Measurements from ENCODE around the gene INKA2. TPM values are rescaled to one million over a fixed set of nuclear protein-coding genes. Genes with fewer than 3 reads are reported as not detected.

The INKA2 gene
- total RNA-seq, 1 experiment from 2014 or later, result 0.62 TPM

DNA sequence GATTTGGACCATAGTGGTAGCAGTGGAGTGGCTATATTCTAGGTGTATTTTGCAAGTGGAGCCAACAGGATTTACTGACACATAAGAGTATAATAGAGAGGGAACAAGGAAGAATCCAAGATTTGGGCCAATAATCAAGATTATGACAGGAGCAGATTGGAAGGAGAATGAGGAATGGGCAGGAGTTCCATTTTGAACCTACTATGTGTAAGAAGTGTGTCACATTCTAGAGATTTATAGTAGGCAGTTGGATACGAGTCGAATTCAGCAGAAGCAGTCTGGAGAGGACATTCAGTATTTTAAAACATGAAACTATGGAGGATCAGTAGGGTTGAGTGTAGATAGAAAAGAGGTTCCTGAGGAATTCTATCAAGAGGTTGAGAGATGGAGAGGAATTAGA is 21.7 kb downstream of the INKA2 start:
- no peak overlapping the region for H3K4me3 ChIP-seq (ENCODE audit: low read depth, low read length, poor library complexity, severe bottlenecking)
- ChIA-PET CTCF (no interaction called here), POLR2A (ENCODE audit: low non-redundant PET) (no interaction called here)
- H3K36me3 ChIP-seq (ENCODE audit: insufficient read depth, low read length, poor library complexity, severe bottlenecking), result no peaks in the 10 kb centered on the region
- DNase-seq (ENCODE audit: low spot score), result no peak
- no peaks in the 10 kb centered on the region for H3K4me1 ChIP-seq (ENCODE audit: insufficient read depth, low read length, poor library complexity, severe bottlenecking)
- H3K27ac ChIP-seq (ENCODE audit: low read depth, low read length, poor library complexity, severe bottlenecking), result no peak overlapping the region
- BruUV-seq (replicated peaks), result no TSS peak
- TF ChIP-seq CTCF (conservative IDR thresholded peaks at IDR 0.05; ENCODE audit: low read depth, low read length), result no peak
- no peak for TF ChIP-seq EZH2 (IDR thresholded peaks at IDR 0.05; ENCODE audit: borderline replicate concordance, low read depth, low read length, poor library complexity, severe bottlenecking)
- no peaks in the 10 kb centered on the region for H3K27me3 ChIP-seq (replicated peaks; ENCODE audit: insufficient read depth, low read depth, low read length, poor library complexity)
- intact Hi-C loops (cut with micrococcal nuclease; ENCODE audit: unreplicated experiment), result no loop called here
- no peaks in the 10 kb centered on the region for H3K9me3 ChIP-seq (ENCODE audit: low read depth, low read length, poor library complexity, severe bottlenecking)

- Histone ChIP-seq H3K4me3 (ENCODE audit: low read depth, low read length, poor library complexity, severe bottlenecking) (no peak overlapping the region), H3K27me3 (replicated peaks; ENCODE audit: insufficient read depth, low read depth, low read length, poor library complexity) (no peaks in the 10 kb centered on the region), H3K36me3 (ENCODE audit: insufficient read depth, low read length, poor library complexity, severe bottlenecking) (no peaks in the 10 kb centered on the region), H3K27ac (ENCODE audit: low read depth, low read length, poor library complexity, severe bottlenecking) (no peak overlapping the region), H3K9me3 (ENCODE audit: low read depth, low read length, poor library complexity, severe bottlenecking) (no peaks in the 10 kb centered on the region), H3K4me1 (ENCODE audit: insufficient read depth, low read length, poor library complexity, severe bottlenecking) (no peaks in the 10 kb centered on the region)
- DNase-seq (ENCODE audit: low spot score), result no peak
- ChIA-PET CTCF (no interaction called here), POLR2A (ENCODE audit: low non-redundant PET) (no interaction called here)
- intact Hi-C loops (cut with micrococcal nuclease; ENCODE audit: unreplicated experiment), result no loop called here
- no TSS peak for BruUV-seq (replicated peaks)
- no peak for TF ChIP-seq CTCF (conservative IDR thresholded peaks at IDR 0.05; ENCODE audit: low read depth, low read length)
- no peak for TF ChIP-seq EZH2 (IDR thresholded peaks at IDR 0.05; ENCODE audit: borderline replicate concordance, low read depth, low read length, poor library complexity, severe bottlenecking)
These were observed 22.9 kb downstream of the INKA2 start for GRCh38 chr1:111716333-111716732.

GRCh38 chr1:111709986-111710385 is 29.2 kb downstream of the INKA2 start:
- H3K4me1 ChIP-seq (ENCODE audit: insufficient read depth, low read length, poor library complexity, severe bottlenecking), result no peaks in the 10 kb centered on the region
- H3K9me3 ChIP-seq (ENCODE audit: low read depth, low read length, poor library complexity, severe bottlenecking), result no peaks in the 10 kb centered on the region
- no peak for DNase-seq (ENCODE audit: low spot score)
- intact Hi-C loops (cut with micrococcal nuclease; ENCODE audit: unreplicated experiment), result no loop called here
- H3K36me3 ChIP-seq (ENCODE audit: insufficient read depth, low read length, poor library complexity, severe bottlenecking), result peaks cover 2% of the 10 kb centered on the region
- H3K4me3 ChIP-seq (ENCODE audit: low read depth, low read length, poor library complexity, severe bottlenecking), result no peak overlapping the region
- H3K27me3 ChIP-seq (replicated peaks; ENCODE audit: insufficient read depth, low read depth, low read length, poor library complexity), result no peaks in the 10 kb centered on the region
- POLR2A ChIA-PET (ENCODE audit: low non-redundant PET), result no interaction called here
- no peak overlapping the region for H3K27ac ChIP-seq (ENCODE audit: low read depth, low read length, poor library complexity, severe bottlenecking)
- BruUV-seq (replicated peaks), result no TSS peak
- CTCF ChIA-PET, result no interaction called here
- TF ChIP-seq CTCF (conservative IDR thresholded peaks at IDR 0.05; ENCODE audit: low read depth, low read length) (no peak), EZH2 (IDR thresholded peaks at IDR 0.05; ENCODE audit: borderline replicate concordance, low read depth, low read length, poor library complexity, severe bottlenecking) (no peak)

Measured in A673 (cell line).